IMR-90 (cell line): ENCODE results near the gene GRAMD1B. TPM values are rescaled to one million over a fixed set of nuclear protein-coding genes. Genes with fewer than 3 reads are reported as not detected.

ENCODE experiments used
- ATAC-seq: fragments of 200-7000 bp; cut with Tn5 transposase; 2 replicates; pipeline ENCODE4 v1.9.1; 2020; ENCODE audit warnings: low read depth, mild to moderate bottlenecking, moderate library complexity
- BruUV-seq: library from RNA; stranded (reverse); fragments of 400-500 nt; replicated peaks from 2 replicates; lab custom pipeline; 2021; lab: Mats Ljungman, UMichigan
- CTCF ChIA-PET: fragments of 300-600 bp; formaldehyde crosslinking; extraction: SDS; loops from one replicate; lab custom pipeline; 2021; ENCODE audit warnings: antibody characterized with exemption; lab: Yijun Ruan, JAX
- POLR2A ChIA-PET: fragments of 300-600 bp; sonication (Branson Sonifier 250); formaldehyde crosslinking; loops from one replicate; lab custom pipeline; 2022; ENCODE audit warnings: antibody characterized with exemption; ENCODE audit not compliant: unreplicated experiment; lab: Charles Lee
- DNase-seq: peaks from one replicate; pipeline ENCODE4 v3.0.0; 2013
- H2AFZ ChIP-seq: replicated peaks from 2 replicates; pipeline ENCODE3; 2013; ENCODE audit warnings: low read length, mild to moderate bottlenecking; ENCODE audit not compliant: poor library complexity
- H2AK5ac ChIP-seq: 2 replicates; pipeline ENCODE4 v1.6.1; 2013; ENCODE audit warnings: low read depth, low read length, inconsistent platforms
- H2AK9ac ChIP-seq: replicated peaks from 2 replicates; pipeline ENCODE3; 2013; ENCODE audit warnings: mild to moderate bottlenecking, low read depth, low read length, moderate library complexity; ENCODE audit not compliant: poor library complexity
- H2BK120ac ChIP-seq: 2 replicates; pipeline ENCODE4 v1.6.1; 2013; ENCODE audit warnings: low read depth, low read length, inconsistent platforms
- H2BK15ac ChIP-seq: 3 replicates; pipeline ENCODE4 v1.6.1; 2013; ENCODE audit warnings: low read depth, low read length, inconsistent platforms
- H2BK20ac ChIP-seq: 2 replicates; pipeline ENCODE4 v1.6.1; 2013; ENCODE audit warnings: low read depth, mild to moderate bottlenecking, inconsistent platforms, low read length, moderate library complexity
- H2BK5ac ChIP-seq: 2 replicates; pipeline ENCODE4 v1.6.1; 2013; ENCODE audit warnings: mild to moderate bottlenecking, low read depth, low read length, inconsistent platforms; ENCODE audit not compliant: poor library complexity, severe bottlenecking
- H3K14ac ChIP-seq: replicated peaks from 2 replicates; pipeline ENCODE4 v1.6.1; 2013; ENCODE audit warnings: low read depth, low read length, inconsistent platforms
- H3K18ac ChIP-seq: 2 replicates; pipeline ENCODE4 v1.6.1; 2013; ENCODE audit warnings: low read depth, low read length, control low read depth
- H3K23ac ChIP-seq: 2 replicates; pipeline ENCODE4 v1.6.1; 2013; ENCODE audit warnings: low read depth, low read length, inconsistent platforms
- H3K27ac ChIP-seq: 2 replicates; pipeline ENCODE4 v1.5.1; 2013; ENCODE audit warnings: mild to moderate bottlenecking, control low read depth, low read length; ENCODE audit not compliant: insufficient read depth
- H3K27me3 ChIP-seq: 2 replicates; pipeline ENCODE4 v1.6.1; 2013; ENCODE audit warnings: low read length; ENCODE audit not compliant: control insufficient read depth, insufficient read depth
- H3K36me3 ChIP-seq: 2 replicates; pipeline ENCODE4 v1.6.1; 2013; ENCODE audit warnings: low read length, mixed read lengths; ENCODE audit not compliant: control insufficient read depth, insufficient read depth
- H3K4ac ChIP-seq: 2 replicates; pipeline ENCODE4 v1.6.1; 2013; ENCODE audit warnings: low read depth, low read length, inconsistent platforms
- H3K4me1 ChIP-seq: 2 replicates; pipeline ENCODE4 v1.6.1; 2013; ENCODE audit warnings: low read length, mixed read lengths; ENCODE audit not compliant: control insufficient read depth, insufficient read depth
- H3K4me2 ChIP-seq: 2 replicates; pipeline ENCODE4 v1.6.1; 2013; ENCODE audit warnings: low read depth, mild to moderate bottlenecking, control low read depth, low read length, moderate library complexity
- H3K4me3 ChIP-seq: 2 replicates; pipeline ENCODE4 v1.5.1; 2013; ENCODE audit warnings: low read depth, mild to moderate bottlenecking, control low read depth, low read length, moderate library complexity; ENCODE audit not compliant: insufficient read depth
- H3K56ac ChIP-seq: 2 replicates; pipeline ENCODE4 v1.6.1; 2013; ENCODE audit warnings: low read length, inconsistent platforms; ENCODE audit not compliant: insufficient read depth; ENCODE audit errors: extremely low read depth
- H3K79me1 ChIP-seq, 2 experiments: 2 replicates each; pipeline ENCODE4 v1.6.1; 2013; ENCODE audit warnings: low read length in 2 of 2, inconsistent platforms in 1 of 2, low read depth in 1 of 2
- H3K9ac ChIP-seq: 2 replicates; pipeline ENCODE4 v1.6.1; 2013; ENCODE audit warnings: low read depth, low read length, control low read depth
- H3K9me1 ChIP-seq: 2 replicates; pipeline ENCODE4 v1.6.1; 2013; ENCODE audit warnings: low read length, inconsistent platforms; ENCODE audit not compliant: insufficient read depth
- H3K9me3 ChIP-seq: 2 replicates; pipeline ENCODE4 v1.6.1; 2013; ENCODE audit warnings: low read length; ENCODE audit not compliant: control insufficient read depth, insufficient read depth
- H4K20me1 ChIP-seq: 2 replicates; pipeline ENCODE4 v1.6.1; 2013; ENCODE audit warnings: low read length, inconsistent platforms; ENCODE audit not compliant: insufficient read depth
- H4K5ac ChIP-seq: 2 replicates; pipeline ENCODE4 v1.6.1; 2013; ENCODE audit warnings: mild to moderate bottlenecking, low read depth, low read length, control low read depth
- H4K8ac ChIP-seq, 2 experiments: 2 replicates each; pipeline ENCODE4 v1.6.1; 2013; ENCODE audit warnings: low read depth in 2 of 2, low read length in 2 of 2, control low read depth in 1 of 2, inconsistent platforms in 1 of 2
- H4K91ac ChIP-seq: 2 replicates; pipeline ENCODE4 v1.6.1; 2013; ENCODE audit warnings: low read depth, low read length, inconsistent platforms; ENCODE audit not compliant: insufficient read depth
- CHD1 ChIP-seq: IDR thresholded peaks from 2 replicates; pipeline ENCODE4 v1.6.1; 2012; ENCODE audit warnings: low read depth, low read length, improper control_type of control experiment
- ELK1 ChIP-seq: fragments of 150-350 bp; IDR thresholded peaks from 2 replicates; pipeline ENCODE4 v1.6.1; 2016; ENCODE audit warnings: low read depth, mild to moderate bottlenecking, low read length, moderate library complexity, borderline replicate concordance
- NFE2L2 ChIP-seq: fragments of 150-350 bp; IDR thresholded peaks from 2 replicates; pipeline ENCODE4 v1.6.1; 2016; ENCODE audit warnings: low read depth, mild to moderate bottlenecking, low read length
- USF2 ChIP-seq: fragments of 150-350 bp; IDR thresholded peaks from 2 replicates; pipeline ENCODE4 v1.6.1; 2017; ENCODE audit warnings: mild to moderate bottlenecking, antibody characterized with exemption, low read length, low read depth
- WGBS, 2 experiments: methylation state at CpG; one replicate each; pipeline versions ENCODE4 v1.1.5 to v1.1.7; 2013; ENCODE audit warnings: missing lambda C conversion rate in 2 of 2; ENCODE audit not compliant: insufficient read length in 1 of 2; ENCODE audit errors: extremely low coverage in 2 of 2; 5-methylcytosine and 5-hydroxymethylcytosine counted together
- dilution Hi-C: fragments of 300-500 bp; cut with HindIII; formaldehyde crosslinking; loops from one replicate; pipeline ENCODE4 v1.14.3; 2018; ENCODE audit warnings: low sequenced_read_pairs; ENCODE audit not compliant: unreplicated experiment
- in situ Hi-C: fragments of 300-500 bp; cut with MboI; formaldehyde crosslinking; loops from 3 replicates; pipeline ENCODE4 v1.14.3; 2019; ENCODE audit warnings: low sequenced_read_pairs, inconsistent platforms, mixed read lengths
- intact Hi-C: fragments of 100-400 bp; cut with micrococcal nuclease; formaldehyde crosslinking; loops from 2 replicates; pipeline ENCODE4 v1.10.0; 2022
- polyA plus RNA-seq, 3 experiments: library from polyadenylated mRNA; depleted of rRNA; stranded (reverse); fragments of >200 nt; gene quantifications; 2 replicates each; pipeline ENCODE4 v1.2.3, GENCODE V29; 2012; ENCODE audit warnings: low replicate concordance in 1 of 3
- total RNA-seq: library from RNA; depleted of rRNA; stranded (reverse); fragments of >200 nt; gene quantifications from 2 replicates; pipeline ENCODE4 v1.2.3, GENCODE V29; 2012
- TF ChIP-seq, protein P1 (sequence below): conservative IDR thresholded peaks from 2 replicates; pipeline ENCODE4 v1.5.1; 2012; ENCODE audit warnings: mild to moderate bottlenecking, low read depth, low read length, improper control_type of control experiment

The GRAMD1B gene
- total and polyA plus RNA-seq, 2 of the 4 experiments (the other 2 are of a cell fraction): 7.1 to 7.2 TPM

GRCh38 chr11:123527526-123527925 lies 97.5 kb downstream of the GRAMD1B start:
- Histone ChIP-seq H2BK120ac (no peak overlapping the region), H4K5ac (no peak overlapping the region), H3K27me3 (no peaks in the 10 kb centered on the region), H2BK20ac (no peak overlapping the region), H3K36me3 (no peaks in the 10 kb centered on the region), H3K9ac (no peak overlapping the region), H3K27ac (no peak overlapping the region), H3K4me2 (no peak overlapping the region), H3K18ac (no peak overlapping the region), H3K4me3 (no peak overlapping the region), H3K4ac (no peak overlapping the region), H3K4me1 (no peaks in the 10 kb centered on the region), H3K14ac (no peak overlapping the region), H3K56ac (no peak overlapping the region), H4K8ac (no peak overlapping the region), H3K23ac (no peak overlapping the region), H2AFZ (no peak overlapping the region), H3K79me1 (peaks cover 14 to 17% of the 10 kb centered on the region in 2 experiments; a peak in 3 of 4 replicates), H4K91ac (no peak overlapping the region), H2AK9ac (no peak overlapping the region), H2BK15ac (no peak overlapping the region), H3K9me1 (0 out of 2 replicates have a peak, but pooled peaks cover 3% of the 10 kb centered on the region), H2BK5ac (no peak overlapping the region), H3K9me3 (no peaks in the 10 kb centered on the region), H2AK5ac (no peak overlapping the region), H4K20me1 (peaks cover 7% of the 10 kb centered on the region; the same call in 1 of the 2 replicates)
- ATAC-seq: no peak
- CTCF ChIA-PET: interaction anchor here (0.6 kb wide), 1 partner anchor 570 kb away, joined by 3 read pairs; no protein-coding TSS in a partner anchor
- dilution Hi-C loops (no loop called here), in situ Hi-C loops (no loop called here), intact Hi-C loops (no loop called here)
- no peak for DNase-seq
- no TSS peak for BruUV-seq
- POLR2A ChIA-PET: no interaction called here
- WGBS, 2 experiments: no CpG with 5 or more reads among the region's 3 CpGs
- TF ChIP-seq USF2 (no peak), ELK1 (no peak), CHD1 (no peak), NFE2L2 (no peak)
- TF ChIP-seq, protein P1, sequence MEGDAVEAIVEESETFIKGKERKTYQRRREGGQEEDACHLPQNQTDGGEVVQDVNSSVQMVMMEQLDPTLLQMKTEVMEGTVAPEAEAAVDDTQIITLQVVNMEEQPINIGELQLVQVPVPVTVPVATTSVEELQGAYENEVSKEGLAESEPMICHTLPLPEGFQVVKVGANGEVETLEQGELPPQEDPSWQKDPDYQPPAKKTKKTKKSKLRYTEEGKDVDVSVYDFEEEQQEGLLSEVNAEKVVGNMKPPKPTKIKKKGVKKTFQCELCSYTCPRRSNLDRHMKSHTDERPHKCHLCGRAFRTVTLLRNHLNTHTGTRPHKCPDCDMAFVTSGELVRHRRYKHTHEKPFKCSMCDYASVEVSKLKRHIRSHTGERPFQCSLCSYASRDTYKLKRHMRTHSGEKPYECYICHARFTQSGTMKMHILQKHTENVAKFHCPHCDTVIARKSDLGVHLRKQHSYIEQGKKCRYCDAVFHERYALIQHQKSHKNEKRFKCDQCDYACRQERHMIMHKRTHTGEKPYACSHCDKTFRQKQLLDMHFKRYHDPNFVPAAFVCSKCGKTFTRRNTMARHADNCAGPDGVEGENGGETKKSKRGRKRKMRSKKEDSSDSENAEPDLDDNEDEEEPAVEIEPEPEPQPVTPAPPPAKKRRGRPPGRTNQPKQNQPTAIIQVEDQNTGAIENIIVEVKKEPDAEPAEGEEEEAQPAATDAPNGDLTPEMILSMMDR: no peak
